Stimulated activated CD8-positive, alpha-beta memory T cell treated with anti-CD3 and anti-CD28 coated beads, Interleukin-12 subunit alpha, Interleukin-12 subunit beta, amount 100 ng/mL, for 1 hour (primary cell): ENCODE results near the gene PURA.
"Not testable (repeated sequence)": the region's sequence is repeated elsewhere in the genome, so short reads cannot be mapped to it uniquely, and the experiment has no call there.

Experiments
- DNase-seq: peaks from one replicate; pipeline ENCODE4 v3.0.0-alpha.2; 2020; ENCODE audit warnings: low read depth

PURA gene

DNA sequence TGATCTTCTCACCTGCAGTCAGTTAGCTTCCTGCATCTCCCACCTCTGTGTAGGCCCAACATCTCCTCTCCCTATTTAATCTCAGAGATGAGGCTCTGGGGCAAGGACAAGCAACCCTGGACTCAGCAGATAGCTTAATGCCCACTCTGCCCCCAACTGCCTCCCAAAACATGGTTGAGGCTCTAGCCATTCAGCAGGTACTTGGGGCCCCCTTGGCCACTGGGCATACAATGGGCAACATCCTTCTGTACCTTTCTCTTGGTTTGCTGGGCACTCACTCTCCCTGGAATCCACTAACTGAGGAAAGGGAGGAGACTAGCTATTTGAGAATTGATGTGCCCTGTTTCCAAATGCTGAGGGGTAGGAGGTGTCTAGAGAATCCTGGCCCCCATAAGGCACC lies 21.2 kb downstream of the PURA start:
- no peak for DNase-seq

DNA sequence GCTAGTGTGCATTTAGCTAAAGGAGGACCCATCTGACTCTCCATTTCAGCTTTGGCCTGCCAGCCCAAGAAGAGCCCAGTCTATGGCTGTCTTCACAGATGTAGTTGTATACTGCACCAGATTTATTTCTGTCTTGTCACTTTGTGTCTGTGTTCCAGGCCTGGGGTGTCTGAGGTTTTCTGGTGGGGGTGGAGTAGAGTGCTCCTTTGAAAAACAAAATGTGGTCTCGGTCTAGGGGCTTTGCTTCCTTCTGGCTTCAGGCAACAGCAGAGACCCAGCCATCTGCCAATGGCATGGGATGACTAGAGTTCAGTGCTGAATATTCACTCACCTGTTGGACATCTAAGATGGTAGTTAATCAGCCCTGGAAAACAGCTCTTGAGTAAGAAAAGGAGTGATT lies 22.7 kb downstream of the PURA start:
- no peak for DNase-seq

DNA sequence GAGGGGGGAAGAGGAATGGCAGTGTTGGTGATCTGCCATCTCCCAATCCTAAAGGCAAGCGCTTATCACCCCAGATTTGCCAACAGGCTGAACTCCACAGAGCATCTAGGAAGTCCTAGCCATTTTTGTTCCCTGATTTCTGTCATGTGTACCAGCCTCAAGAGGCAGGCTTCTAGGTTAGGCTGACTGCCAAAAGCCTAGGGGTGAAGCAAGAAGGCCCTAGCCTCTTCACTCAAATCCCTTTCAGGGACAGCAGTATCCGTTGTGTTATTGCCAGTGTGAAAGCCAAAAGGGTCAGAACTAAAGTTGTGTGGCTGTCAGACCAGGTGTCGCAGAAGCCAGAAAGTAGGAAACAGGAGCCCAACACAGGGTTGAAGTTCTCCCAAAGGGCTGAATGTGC lies 26.5 kb downstream of the PURA start:
- no peak for DNase-seq

DNA sequence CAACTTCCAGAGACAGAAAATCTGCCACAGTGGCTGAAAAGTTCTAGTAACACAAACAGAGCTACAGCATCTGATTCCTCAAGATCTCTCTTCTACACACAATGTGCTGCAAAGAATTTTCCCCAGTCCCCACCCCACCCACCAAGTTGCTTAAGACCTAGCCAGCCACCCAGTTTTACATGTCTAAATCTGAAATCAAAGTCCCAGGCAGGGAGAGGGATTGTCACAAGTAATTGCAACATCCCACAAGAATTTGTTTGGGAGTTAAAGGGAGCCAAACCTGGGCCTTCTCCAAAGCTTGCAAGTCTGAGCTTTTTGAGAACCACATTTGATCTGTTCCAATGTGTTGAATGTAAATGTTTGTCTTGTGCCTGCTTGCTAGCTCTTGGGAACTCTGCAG lies 27.3 kb downstream of the PURA start:
- no peak for DNase-seq

DNA sequence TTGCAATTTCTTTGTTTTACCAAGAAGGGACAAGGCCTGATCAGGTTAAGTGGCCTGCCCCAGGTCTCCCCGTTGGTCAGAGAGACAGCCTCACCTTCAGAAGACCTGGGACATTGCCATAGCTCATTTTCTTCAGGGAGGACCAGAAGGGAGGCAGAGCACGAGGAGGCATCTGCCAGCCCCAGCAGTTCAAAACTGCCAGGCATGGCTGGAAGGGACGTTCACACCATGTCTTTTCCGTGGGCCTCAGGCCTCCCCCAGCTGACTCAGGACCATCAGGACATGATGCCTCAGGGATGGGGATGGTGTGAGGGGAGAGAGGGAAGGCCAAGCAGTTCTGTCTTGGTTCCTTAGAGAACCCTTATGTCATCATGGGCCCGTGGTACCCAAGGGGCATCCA lies 28.3 kb downstream of the PURA start:
- DNase-seq: no peak

DNA sequence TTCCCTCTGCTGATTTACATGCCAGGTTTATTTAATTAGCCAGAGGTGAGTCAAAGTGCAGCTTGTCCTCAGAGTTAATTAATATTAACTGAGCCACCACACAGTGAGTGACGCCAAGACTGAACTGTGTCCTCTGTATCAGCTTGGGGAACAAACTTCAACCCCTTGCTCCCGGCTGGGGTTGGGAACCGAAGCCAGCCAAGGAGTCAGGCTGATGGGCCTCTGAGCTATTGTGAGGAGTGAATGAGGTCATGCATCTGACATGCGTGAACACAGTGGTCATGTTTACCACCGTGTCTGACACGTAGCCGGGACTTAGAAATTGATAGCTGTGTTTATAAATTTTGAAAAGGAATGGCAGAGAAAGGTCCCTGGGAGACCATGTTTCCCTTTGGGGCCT lies 28.9 kb downstream of the PURA start:
- DNase-seq: no peak

DNA sequence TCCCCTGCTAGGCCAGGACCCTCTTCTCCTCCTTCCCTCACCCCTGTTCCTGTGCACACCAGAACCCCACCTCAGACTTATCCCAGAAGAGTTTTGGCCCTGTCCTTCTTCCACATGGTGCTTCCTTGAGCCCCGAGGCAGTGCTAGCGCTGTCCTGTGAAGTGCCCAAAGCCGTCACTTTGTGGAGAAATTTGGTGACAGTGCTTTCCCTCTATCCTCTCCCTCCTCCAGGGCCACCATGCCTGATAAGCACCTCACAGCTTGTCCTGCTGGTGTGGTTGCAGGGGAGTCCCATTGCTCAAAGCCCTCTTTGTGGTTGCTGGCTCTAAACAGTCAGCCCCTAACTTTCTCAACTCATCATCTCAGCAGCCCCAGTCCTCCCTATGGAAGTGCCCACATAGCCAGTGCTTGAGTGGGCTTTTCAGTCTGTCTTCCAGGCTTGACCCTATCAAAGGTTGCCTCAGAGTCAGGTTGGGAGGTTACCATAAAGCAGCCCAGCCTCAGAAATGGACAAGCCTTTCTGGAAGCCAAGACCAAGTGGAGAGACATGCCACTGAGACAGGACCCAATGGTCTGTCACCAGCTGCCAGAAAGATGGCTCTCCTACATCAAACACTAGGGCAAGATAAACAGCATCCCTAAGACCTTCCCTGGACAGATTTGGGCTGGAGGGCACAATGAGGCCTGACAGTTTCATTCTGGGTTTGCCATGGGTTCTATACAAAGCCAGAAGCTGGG lies 29.8 kb downstream of the PURA start:
- no peak for DNase-seq

DNA sequence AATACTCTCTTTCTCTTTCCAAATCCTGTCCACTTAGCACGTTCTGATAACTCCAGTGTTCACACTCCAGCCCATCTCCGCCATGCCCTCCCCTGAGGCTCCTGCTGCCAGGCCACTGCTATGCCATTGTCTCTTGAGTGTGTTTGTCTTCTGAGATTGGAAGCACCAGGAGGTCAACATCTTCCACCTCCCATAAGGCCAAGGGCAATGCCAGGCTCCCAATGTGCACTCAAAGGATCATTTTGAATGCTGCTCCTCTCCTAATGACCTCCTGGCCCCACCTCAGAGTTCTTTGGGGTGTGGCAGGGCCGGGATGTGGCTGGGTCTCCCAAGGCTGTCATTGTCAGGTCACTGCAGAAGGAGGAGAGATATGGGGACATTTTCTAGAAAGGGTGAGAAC lies 31.3 kb downstream of the PURA start:
- no peak for DNase-seq

DNA sequence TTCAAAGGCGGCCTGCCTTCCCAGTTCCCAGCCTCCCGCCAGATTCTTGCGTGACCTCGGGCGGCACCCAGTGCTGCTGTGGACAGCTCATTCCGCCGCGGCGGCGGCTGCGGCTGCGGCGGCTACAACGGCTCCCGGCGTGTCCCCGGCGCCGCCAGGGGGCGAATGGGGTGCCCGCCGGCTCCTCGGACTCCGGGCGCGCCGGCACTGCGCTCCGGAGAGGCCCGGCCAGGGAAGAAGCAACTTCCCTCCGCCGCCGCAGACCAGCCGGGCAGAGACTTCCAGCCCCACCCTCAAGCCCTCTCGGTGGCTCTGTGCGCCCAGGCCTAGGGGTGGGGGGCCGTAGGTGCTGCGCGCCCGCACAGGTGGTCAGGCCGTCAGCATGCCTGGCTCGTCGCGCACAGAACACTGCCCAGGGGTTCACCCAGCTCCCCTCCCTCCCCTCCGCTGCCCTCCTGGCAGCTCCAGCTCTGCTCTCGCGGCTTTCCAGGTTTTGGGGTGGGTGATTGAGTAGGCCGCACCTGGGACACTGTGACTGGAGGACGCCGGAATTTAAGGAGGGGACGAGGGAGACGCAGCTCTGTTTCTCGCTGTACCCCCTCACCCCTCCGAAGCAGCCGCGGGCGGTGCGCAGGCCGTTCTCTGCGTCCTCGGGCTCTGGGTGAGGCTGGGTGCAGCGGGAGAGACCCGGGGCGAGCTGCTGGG lies 32.1 kb downstream of the PURA start:
- no peak for DNase-seq

DNA sequence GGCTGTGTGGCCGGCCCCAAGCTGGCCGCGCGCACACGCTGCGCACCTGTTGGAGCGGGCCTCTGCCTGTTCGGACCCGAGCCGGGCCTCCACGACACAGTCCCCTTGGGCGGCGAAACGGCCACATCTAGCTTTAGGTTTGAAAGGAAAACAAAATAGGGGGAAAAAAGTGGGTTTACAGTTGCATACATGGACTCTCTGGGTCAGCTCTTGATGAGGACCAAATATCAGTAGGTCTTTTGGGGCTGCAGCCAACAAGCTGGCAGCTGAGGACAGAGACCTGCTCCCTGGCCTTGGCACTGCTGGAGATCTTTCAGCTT lies 32.6 kb downstream of the PURA start:
- no peak for DNase-seq

DNA sequence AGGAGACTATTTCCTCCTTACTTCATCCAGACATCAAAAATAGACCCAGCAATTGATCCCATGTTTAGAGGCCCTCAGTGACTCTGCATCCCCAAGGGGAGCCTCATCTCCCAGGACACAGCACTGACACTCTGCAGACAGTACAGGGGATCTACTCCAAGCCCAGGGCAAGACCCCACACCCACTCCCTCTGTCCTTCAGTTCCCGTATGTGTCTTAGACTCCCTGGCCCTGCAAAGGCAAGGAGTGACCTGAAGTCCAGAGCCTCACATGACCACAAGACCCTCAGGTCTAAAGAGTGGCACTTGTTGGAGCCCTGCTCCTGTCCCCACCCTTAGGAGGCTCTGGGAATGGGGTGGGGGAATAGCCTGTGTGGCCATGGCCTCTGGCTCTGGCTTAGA lies 33.6 kb downstream of the PURA start:
- DNase-seq: no peak

DNA sequence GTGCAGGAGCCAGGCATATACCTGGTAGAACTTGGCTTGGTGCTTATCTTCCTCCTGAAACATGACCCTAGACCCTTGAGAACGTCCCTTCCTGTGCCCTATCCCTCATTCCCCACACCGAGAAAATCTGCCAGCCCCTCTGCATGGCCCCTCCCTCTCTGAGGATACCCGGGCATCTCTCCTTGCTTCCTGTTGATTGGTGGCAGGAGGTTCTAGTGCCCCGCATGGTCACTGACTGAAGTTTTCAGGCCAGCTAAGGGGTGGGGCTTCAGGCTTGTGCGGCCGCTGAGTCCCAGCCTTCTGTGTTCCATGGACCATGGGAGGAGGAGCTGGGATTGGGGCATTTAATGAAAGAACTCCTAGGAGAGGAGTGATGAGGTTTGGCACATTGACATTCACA lies 34.6 kb downstream of the PURA start:
- no peak for DNase-seq

DNA sequence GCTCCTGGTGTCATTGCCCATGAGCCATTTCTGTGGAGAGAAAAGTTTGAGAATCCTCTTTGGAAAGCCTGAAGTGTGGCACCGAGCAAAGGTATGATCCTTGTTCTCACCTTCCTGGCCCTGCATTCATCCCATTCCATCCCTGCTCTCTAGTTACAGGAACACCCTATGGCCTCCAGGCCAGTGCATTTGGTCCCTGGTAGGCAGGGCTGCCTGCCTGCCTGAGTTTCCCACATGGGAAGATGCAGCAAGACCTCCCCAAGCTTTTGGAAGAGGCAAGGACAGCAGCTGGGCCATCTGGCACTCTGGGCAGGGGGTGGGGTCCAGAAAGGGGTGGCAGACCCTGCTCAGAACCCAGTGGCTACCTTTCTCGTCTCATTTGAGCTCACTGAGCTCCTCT lies 36.3 kb downstream of the PURA start:
- no peak for DNase-seq

DNA sequence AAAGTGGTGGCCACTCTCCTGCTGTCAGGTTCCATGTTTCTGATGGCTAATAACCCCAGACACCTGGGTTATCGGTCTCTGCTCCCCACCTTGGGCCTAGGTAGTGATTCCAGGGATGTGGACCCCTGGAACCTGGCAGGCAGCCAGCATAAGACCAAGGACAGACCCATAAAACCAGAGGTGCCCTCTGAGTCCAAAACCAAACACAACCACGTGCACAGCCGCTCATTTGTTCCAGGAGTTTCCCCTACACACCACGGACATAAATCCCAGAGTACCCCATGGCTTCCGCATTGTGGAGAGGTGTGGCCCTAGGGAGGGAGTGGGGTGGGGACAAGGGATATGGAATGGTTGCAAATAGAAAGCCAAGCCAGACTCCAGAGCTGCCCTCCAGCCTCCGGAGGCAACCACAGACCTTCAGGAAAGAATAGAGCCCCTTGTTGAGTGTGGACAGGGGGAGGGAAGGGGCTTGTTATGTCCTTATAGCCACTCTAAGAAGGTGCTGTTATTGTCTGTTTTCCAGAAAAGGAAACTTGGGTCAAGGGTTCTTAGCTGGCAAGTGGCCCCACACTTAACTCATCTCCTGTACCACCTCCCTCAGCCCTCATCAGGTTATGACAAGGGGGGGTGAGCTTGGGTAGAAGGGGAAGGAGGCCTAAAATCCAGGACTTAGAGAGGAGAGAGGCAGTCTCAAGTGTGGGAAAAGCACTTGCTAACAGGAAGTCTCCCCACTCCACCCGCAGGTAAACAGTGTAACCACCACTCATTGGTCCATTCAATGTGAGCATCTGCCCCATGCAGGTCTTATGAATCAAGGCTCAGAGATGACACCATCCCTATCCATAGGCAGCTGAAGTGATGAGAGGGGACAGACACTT lies 37.5 kb downstream of the PURA start:
- no peak for DNase-seq

DNA sequence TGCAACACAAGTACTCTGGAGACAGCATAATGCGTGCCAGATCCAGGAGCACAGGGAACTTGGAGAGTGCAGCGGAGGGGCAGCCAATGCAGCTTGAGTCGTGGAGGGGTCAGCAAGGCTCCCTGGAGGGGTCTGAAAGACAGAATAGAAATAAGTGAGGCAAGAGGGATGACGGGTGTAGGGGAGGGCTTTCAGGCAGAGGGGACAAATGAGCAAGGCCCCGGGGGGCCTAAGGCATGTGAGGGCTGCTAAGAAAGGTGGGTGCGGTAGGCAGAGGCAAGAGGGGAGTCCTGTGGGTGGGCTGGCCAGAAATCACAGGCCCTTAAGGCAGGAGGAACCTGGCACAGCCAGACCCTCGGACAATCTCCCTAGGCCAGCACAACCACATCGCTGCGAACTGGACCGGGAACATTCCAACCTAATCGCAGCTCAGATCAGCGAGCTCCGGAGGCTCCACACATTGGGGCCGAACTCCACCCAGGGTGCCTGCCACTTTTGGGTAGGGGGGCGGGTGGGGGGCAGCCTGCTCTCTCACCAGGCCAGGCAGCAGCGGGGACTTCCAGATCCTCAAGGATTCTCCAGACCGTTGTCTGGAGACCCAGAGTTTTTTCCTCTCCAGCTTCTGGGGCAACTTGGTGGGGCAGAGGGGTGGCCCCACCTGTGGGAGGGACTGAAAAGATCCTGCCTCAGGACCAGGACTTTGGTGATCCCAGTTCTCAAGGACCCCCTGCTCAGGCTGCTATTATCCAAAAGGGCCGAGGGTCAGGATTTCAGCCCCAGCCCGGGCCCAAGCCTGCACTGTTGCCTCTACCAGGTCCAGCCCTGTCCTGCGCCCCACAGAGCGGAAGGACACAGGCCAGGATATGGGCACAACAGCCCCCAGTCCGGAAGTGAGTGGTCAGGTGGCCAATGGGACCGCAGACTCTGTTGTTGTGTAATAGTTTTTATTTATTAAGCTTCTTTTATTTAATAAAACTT lies 38.4 kb downstream of the PURA start:
- no peak for DNase-seq

DNA sequence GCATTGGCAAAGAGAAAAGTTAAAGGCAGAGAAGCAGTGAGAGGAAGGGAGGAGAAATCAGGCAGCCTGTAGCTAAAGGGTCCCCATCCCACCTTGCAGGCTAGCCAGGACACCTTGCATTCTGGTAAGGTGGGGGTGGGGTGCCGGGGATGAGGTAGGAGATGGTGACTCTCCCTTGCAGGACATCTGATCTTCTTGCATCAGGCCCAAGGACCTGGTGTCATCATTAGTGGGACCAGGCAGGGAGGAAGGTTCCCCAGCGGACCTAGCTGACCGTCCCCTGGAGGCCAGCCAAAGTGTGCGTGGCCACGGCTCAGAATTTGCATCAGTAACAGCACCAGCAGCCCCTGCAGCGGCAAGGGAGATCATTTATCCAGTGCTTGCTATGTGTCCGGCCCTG lies 39.3 kb downstream of the PURA start:
- DNase-seq: no peak

DNA sequence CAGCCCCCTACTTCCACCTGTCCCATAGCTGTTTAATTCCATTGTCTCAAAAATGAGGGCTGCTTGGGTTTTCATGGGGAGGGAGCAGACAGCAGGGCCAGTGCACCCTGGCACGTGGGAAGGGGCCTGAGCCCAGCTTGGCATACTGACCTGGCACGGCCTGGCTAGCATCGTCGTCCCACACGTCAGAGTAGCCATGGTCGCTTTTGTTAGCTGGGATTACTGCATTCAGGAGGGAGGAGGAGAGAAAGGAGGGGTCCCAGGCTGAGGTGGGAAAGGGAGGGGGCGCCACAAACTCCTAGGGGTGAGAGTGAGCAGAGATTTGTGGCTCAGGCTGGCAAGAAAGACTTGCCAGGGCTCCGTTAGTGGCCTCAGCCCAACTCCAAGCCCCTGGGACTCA lies 40.0 kb downstream of the PURA start:
- DNase-seq: no peak

DNA sequence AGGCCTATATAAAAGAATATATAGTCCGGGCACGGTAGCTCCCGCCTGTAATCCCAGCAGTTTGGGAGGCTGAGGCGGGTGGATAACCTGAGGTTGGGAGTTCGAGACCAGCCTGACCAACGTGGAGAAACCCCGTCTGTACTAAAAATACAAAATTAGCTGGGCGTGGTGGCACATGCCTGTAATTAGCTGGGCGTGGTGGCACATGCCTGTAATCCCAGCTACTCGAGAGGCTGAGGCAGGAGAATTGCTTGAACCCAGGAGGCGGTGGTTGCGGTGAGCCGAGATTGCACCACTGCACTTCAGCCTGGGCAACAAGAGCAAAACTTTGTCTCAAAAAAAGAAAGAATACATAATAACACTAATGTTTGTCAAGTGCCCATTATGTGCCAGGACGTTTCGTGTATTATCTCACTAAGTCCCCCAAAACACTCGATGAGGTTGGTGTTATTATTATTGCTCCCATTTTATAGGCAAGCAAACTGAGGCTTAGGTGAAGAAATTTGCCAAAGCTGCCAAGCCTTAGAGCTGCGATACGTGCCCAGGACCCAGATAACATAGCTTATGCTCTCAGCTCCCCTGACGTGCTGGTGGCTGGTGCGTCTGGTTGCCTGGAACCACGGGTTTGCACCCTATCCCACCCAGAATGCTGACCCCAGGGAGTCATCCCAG lies 40.9 kb downstream of the PURA start:
- not testable (repeated sequence) for DNase-seq

DNA sequence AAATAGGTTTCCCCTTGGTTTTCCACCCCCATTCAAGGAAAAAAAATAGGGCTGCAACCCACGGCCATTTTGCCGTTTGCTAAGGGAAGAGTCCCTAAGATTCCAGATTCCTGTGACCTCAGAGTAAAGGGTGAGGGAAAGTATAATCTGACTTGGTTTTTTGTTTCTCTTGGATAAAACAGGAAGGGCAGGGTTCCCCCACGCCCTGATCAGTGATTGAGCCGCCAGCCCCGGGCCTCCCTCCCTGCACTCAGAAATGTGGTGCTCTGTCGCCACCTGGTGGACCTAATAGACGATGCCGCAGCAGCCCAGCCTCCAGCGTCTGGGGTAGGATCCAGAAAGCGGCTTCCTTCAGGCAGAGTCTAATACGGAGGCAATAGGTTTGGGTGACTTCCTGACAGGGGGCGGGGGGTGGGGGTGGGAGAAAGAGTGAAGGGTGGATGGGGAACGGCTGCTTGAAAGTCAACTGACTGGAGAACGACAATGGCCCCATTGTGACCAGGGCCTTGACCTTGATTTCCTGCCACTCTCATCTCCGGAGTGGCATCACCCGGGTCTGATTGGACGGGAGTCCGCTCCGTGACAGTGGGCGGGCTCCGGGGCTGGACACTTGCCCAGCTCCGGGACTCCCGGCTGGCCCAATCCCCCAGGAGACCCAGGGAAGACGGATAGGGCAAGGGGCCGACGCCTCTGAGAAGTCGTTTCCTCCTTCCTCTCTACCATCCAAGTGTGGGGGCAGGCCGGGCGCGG lies 43.3 kb downstream of the PURA start:
- DNase-seq: peak; percentile 80
